Nephron (organoid): Measurements from ENCODE around the gene MIAT.

ENCODE experiments used
- H3K27ac Mint-ChIP-seq, 3 experiments: 2 replicates each; pipeline ENCODE4 v1.8.0; 2020; ENCODE audit warnings: mixed read lengths in 3 of 3, mild to moderate bottlenecking in 2 of 3, moderate library complexity in 1 of 3
- H3K27me3 Mint-ChIP-seq: 2 replicates; pipeline ENCODE4 v1.8.0; 2021; ENCODE audit warnings: low read depth, mild to moderate bottlenecking, moderate library complexity, mixed read lengths
- H3K36me3 Mint-ChIP-seq: 2 replicates; pipeline ENCODE4 v1.8.0; 2020; ENCODE audit warnings: low read depth, mixed read lengths
- H3K4me1 Mint-ChIP-seq: 2 replicates; pipeline ENCODE4 v1.8.0; 2020; ENCODE audit warnings: mixed read lengths
- H3K4me3 Mint-ChIP-seq, 3 experiments: 2 replicates each; pipeline ENCODE4 v1.8.0; 2020; ENCODE audit warnings: mild to moderate bottlenecking in 3 of 3, mixed read lengths in 3 of 3, moderate library complexity in 2 of 3
- H3K9me3 Mint-ChIP-seq: 2 replicates; pipeline ENCODE4 v1.8.0; 2020; ENCODE audit warnings: mixed read lengths
- CTCF ChIP-seq, 3 experiments: fragments of 200-600 bp; sonication (generic); IDR thresholded peaks; one replicate each; pipeline ENCODE4 v1.5.0; 2021; ENCODE audit warnings: antibody characterized with exemption in 3 of 3; ENCODE audit not compliant: unreplicated experiment in 3 of 3

Gene MIAT

GRCh38 chr22:26658161-26658560 lies 773 bp downstream of the MIAT start:
- Mint-ChIP-seq H3K27me3 (peaks cover 74% of the 10 kb centered on the region), H3K36me3 (no peaks in the 10 kb centered on the region), H3K4me1 (peaks cover 19% of the 10 kb centered on the region), H3K4me3 (peak overlapping the region; percentile 67 to 79 (median 77)), H3K27ac (no peak overlapping the region), H3K9me3 (no peaks in the 10 kb centered on the region)
- TF ChIP-seq CTCF (IDR thresholded peaks at IDR 0.05; ENCODE audit: unreplicated experiment in 3 of 3), result no peak

GRCh38 chr22:26658671-26659478 lies 1.5 kb downstream of the MIAT start:
- Mint-ChIP-seq H3K9me3 (no peaks in the 10 kb centered on the region), H3K4me1 (peaks cover 19% of the 10 kb centered on the region), H3K27ac (peak overlapping the region in 1 of 3 experiments; percentile 13), H3K27me3 (peaks cover 72% of the 10 kb centered on the region), H3K4me3 (peak overlapping the region; percentile 67 to 79 (median 77)), H3K36me3 (no peaks in the 10 kb centered on the region)
- TF ChIP-seq CTCF (IDR thresholded peaks at IDR 0.05; ENCODE audit: unreplicated experiment in 3 of 3), result no peak

- peak overlapping the region in 1 of 3 experiments; percentile 26 for H3K4me3 Mint-ChIP-seq
- H3K27ac Mint-ChIP-seq, result no peak overlapping the region
- H3K9me3 Mint-ChIP-seq, result no peaks in the 10 kb centered on the region
- H3K4me1 Mint-ChIP-seq, result peaks cover 21% of the 10 kb centered on the region
- H3K36me3 Mint-ChIP-seq, result no peaks in the 10 kb centered on the region
- TF ChIP-seq CTCF (IDR thresholded peaks at IDR 0.05; ENCODE audit: unreplicated experiment in 3 of 3), result no peak
- peaks cover 66% of the 10 kb centered on the region for H3K27me3 Mint-ChIP-seq
Measured at GRCh38 chr22:26660356-26660755, 3.0 kb downstream of the MIAT start.

- no peak for TF ChIP-seq CTCF (IDR thresholded peaks at IDR 0.05; ENCODE audit: unreplicated experiment in 3 of 3)
- Mint-ChIP-seq H3K27ac (no peak overlapping the region), H3K4me1 (peaks cover 28% of the 10 kb centered on the region), H3K4me3 (no peak overlapping the region), H3K36me3 (no peaks in the 10 kb centered on the region), H3K9me3 (no peaks in the 10 kb centered on the region), H3K27me3 (peaks cover 61% of the 10 kb centered on the region)
Measured at GRCh38 chr22:26660961-26661578, 3.7 kb downstream of the MIAT start.

- no peaks in the 10 kb centered on the region for H3K36me3 Mint-ChIP-seq
- no peak overlapping the region for H3K4me3 Mint-ChIP-seq
- peaks cover 50% of the 10 kb centered on the region for H3K27me3 Mint-ChIP-seq
- H3K9me3 Mint-ChIP-seq, result no peaks in the 10 kb centered on the region
- H3K27ac Mint-ChIP-seq, result no peak overlapping the region
- peaks cover 28% of the 10 kb centered on the region for H3K4me1 Mint-ChIP-seq
- TF ChIP-seq CTCF (IDR thresholded peaks at IDR 0.05; ENCODE audit: unreplicated experiment in 3 of 3), result no peak
Measured at GRCh38 chr22:26662160-26662559, 4.8 kb downstream of the MIAT start.
